H9 (cell line): ENCODE data around the gene PRRT1B. TPM values are rescaled to one million over a fixed set of nuclear protein-coding genes. Genes with fewer than 3 reads are reported as not detected.
A peak's percentile ranks its signal among the peaks of the same experiment; 100 is the strongest.

Experiments used
- DNase-seq: peaks from one replicate; pipeline ENCODE4 v3.0.0-alpha.2; 2017
- H2AFZ ChIP-seq: one replicate; pipeline ENCODE4 v1.6.1; 2013; ENCODE audit warnings: mild to moderate bottlenecking, low read length, control low read depth, moderate library complexity
- H2AK5ac ChIP-seq: 2 replicates; pipeline ENCODE4 v1.6.1; 2013; ENCODE audit warnings: low read length, control low read depth, mixed read lengths; ENCODE audit not compliant: insufficient read length
- H2BK120ac ChIP-seq: one replicate; pipeline ENCODE4 v1.6.1; 2013; ENCODE audit warnings: low read depth, mild to moderate bottlenecking, low read length, control low read depth, inconsistent platforms; ENCODE audit not compliant: poor library complexity, severe bottlenecking
- H2BK12ac ChIP-seq: 2 replicates; pipeline ENCODE4 v1.6.1; 2013; ENCODE audit warnings: low read length, control low read depth, mixed read lengths, low read depth; ENCODE audit not compliant: insufficient read length
- H2BK15ac ChIP-seq: 2 replicates; pipeline ENCODE4 v1.6.1; 2013; ENCODE audit warnings: low read depth, low read length, control low read depth
- H2BK20ac ChIP-seq: one replicate; pipeline ENCODE4 v1.6.1; 2013; ENCODE audit warnings: low read depth, mild to moderate bottlenecking, low read length, control low read depth, inconsistent platforms; ENCODE audit not compliant: poor library complexity, severe bottlenecking
- H2BK5ac ChIP-seq: 2 replicates; pipeline ENCODE4 v1.6.1; 2013; ENCODE audit warnings: low read length, control low read depth, mixed read lengths; ENCODE audit not compliant: insufficient read length
- H3K14ac ChIP-seq: 2 replicates; pipeline ENCODE4 v1.6.1; 2013; ENCODE audit warnings: low read length, control low read depth; ENCODE audit not compliant: insufficient read depth
- H3K18ac ChIP-seq: 2 replicates; pipeline ENCODE4 v1.6.1; 2013; ENCODE audit warnings: low read depth, mild to moderate bottlenecking, mixed read lengths, low read length, control low read depth; ENCODE audit not compliant: insufficient read length
- H3K23ac ChIP-seq: 2 replicates; pipeline ENCODE4 v1.6.1; 2013; ENCODE audit warnings: low read length, control low read depth, mixed read lengths, low read depth; ENCODE audit not compliant: insufficient read length
- H3K23me2 ChIP-seq: 2 replicates; pipeline ENCODE4 v1.6.1; 2013; ENCODE audit warnings: low read depth, mild to moderate bottlenecking, mixed read lengths, low read length, control low read depth; ENCODE audit not compliant: insufficient read length, poor library complexity, severe bottlenecking
- H3K27ac ChIP-seq: 2 replicates; pipeline ENCODE4 v1.5.1; 2013; ENCODE audit warnings: low read length, control low read depth, mixed read lengths, low read depth; ENCODE audit not compliant: insufficient read length
- H3K27me3 ChIP-seq: 2 replicates; pipeline ENCODE4 v1.6.1; 2013; ENCODE audit warnings: low read length, control low read depth, inconsistent platforms; ENCODE audit not compliant: insufficient read depth
- H3K4ac ChIP-seq: 2 replicates; pipeline ENCODE4 v1.6.1; 2013; ENCODE audit warnings: low read depth, mild to moderate bottlenecking, control low read depth, inconsistent platforms, low read length, moderate library complexity
- H3K4me1 ChIP-seq: 2 replicates; pipeline ENCODE4 v1.6.1; 2013; ENCODE audit warnings: low read length, control low read depth, inconsistent platforms; ENCODE audit not compliant: insufficient read depth
- H3K4me2 ChIP-seq: 2 replicates; pipeline ENCODE4 v1.6.1; 2013; ENCODE audit warnings: low read length, control low read depth, mixed read lengths; ENCODE audit not compliant: insufficient read length, insufficient read depth
- H3K56ac ChIP-seq: 2 replicates; pipeline ENCODE4 v1.6.1; 2013; ENCODE audit warnings: low read depth, mild to moderate bottlenecking, mixed read lengths, low read length, control low read depth; ENCODE audit not compliant: insufficient read length
- H3K79me1 ChIP-seq: 2 replicates; pipeline ENCODE4 v1.6.1; 2013; ENCODE audit warnings: low read depth, mild to moderate bottlenecking, moderate library complexity, low read length, control low read depth, inconsistent platforms; ENCODE audit not compliant: insufficient read depth, poor library complexity, severe bottlenecking
- H3K79me2 ChIP-seq: 2 replicates; pipeline ENCODE4 v1.6.1; 2013; ENCODE audit warnings: low read length, control low read depth, inconsistent platforms; ENCODE audit not compliant: insufficient read depth
- H3K9ac ChIP-seq: 2 replicates; pipeline ENCODE4 v1.6.1; 2013; ENCODE audit warnings: low read length, control low read depth, mixed read lengths; ENCODE audit not compliant: insufficient read length; ENCODE audit errors: extremely low read depth
- H3K9me3 ChIP-seq: one replicate; pipeline ENCODE4 v1.6.1; 2013; ENCODE audit warnings: low read depth, low read length, inconsistent platforms; ENCODE audit not compliant: control insufficient read depth
- H3T11ph ChIP-seq: one replicate; pipeline ENCODE4 v1.6.1; 2013; ENCODE audit warnings: mild to moderate bottlenecking, low read length, control low read depth, inconsistent platforms
- H4K20me1 ChIP-seq: one replicate; pipeline ENCODE4 v1.6.1; 2013; ENCODE audit not compliant: control insufficient read depth, insufficient read length, insufficient read depth
- H4K5ac ChIP-seq: 2 replicates; pipeline ENCODE4 v1.6.1; 2013; ENCODE audit warnings: low read depth, mild to moderate bottlenecking, mixed read lengths, low read length, control low read depth; ENCODE audit not compliant: insufficient read length
- H4K8ac ChIP-seq: replicated peaks from 2 replicates; pipeline ENCODE4 v1.6.1; 2013; ENCODE audit warnings: low read length, control low read depth, mixed read lengths, low read depth; ENCODE audit not compliant: insufficient read length
- H4K91ac ChIP-seq: 2 replicates; pipeline ENCODE4 v1.6.1; 2013; ENCODE audit warnings: low read depth, mild to moderate bottlenecking, moderate library complexity, mixed read lengths, low read length, control low read depth; ENCODE audit not compliant: insufficient read length
- H3K27ac Mint-ChIP-seq, 3 experiments: 2 replicates in 2 of 3; 3 replicates in 1 of 3; pipeline ENCODE4 v1.8.0; 2020 to 2021; ENCODE audit warnings: mixed read lengths in 3 of 3, mild to moderate bottlenecking in 1 of 3, moderate library complexity in 1 of 3
- H3K27me3 Mint-ChIP-seq: 2 replicates; pipeline ENCODE4 v1.8.0; 2021; ENCODE audit warnings: low read depth, mild to moderate bottlenecking, moderate library complexity, mixed read lengths
- H3K36me3 Mint-ChIP-seq, 3 experiments: 2 replicates in 2 of 3; 3 replicates in 1 of 3; pipeline ENCODE4 v1.8.0; 2020 to 2021; ENCODE audit warnings: low read depth in 3 of 3, mixed read lengths in 3 of 3; ENCODE audit not compliant: insufficient read depth in 1 of 3
- H3K4me1 Mint-ChIP-seq, 2 experiments: 2 replicates each; pipeline ENCODE4 v1.8.0; 2020; ENCODE audit warnings: mixed read lengths in 2 of 2
- H3K4me3 Mint-ChIP-seq, 2 experiments: 2 replicates in 1 of 2; 3 replicates in 1 of 2; pipeline ENCODE4 v1.8.0; 2020 to 2021; ENCODE audit warnings: mild to moderate bottlenecking in 2 of 2, mixed read lengths in 2 of 2, moderate library complexity in 1 of 2
- H3K9me3 Mint-ChIP-seq, 2 experiments: 2 replicates in 1 of 2; 3 replicates in 1 of 2; pipeline ENCODE4 v1.8.0; 2020; ENCODE audit warnings: mild to moderate bottlenecking in 2 of 2, mixed read lengths in 2 of 2, moderate library complexity in 1 of 2
- CTCF ChIP-seq: fragments of 200-600 bp; sonication (generic); conservative IDR thresholded peaks from 3 replicates; pipeline ENCODE4 v1.8.0; 2021; ENCODE audit warnings: antibody characterized with exemption, mild to moderate bottlenecking
- WGBS: extraction: QIAGEN DNeasy Blood & Tissue Kit; methylation state at CpG from one replicate; pipeline ENCODE4 v1.1.7; 2013; ENCODE audit warnings: missing lambda C conversion rate, low lambda C conversion rate, mixed read lengths; ENCODE audit not compliant: insufficient read length; ENCODE audit errors: extremely low coverage; 5-methylcytosine and 5-hydroxymethylcytosine counted together
- total RNA-seq: library from RNA; stranded (reverse); gene quantifications from 2 replicates; pipeline ENCODE4 v1.2.1, GENCODE V29; 2021

Gene PRRT1B
- total RNA-seq, 1 experiment from 2014 or later, result 1.0 TPM

GRCh38 chr9:131575946-131576853, 30.9 kb downstream of the PRRT1B start:
- WGBS, result no CpG with 5 or more reads among the region's 23 CpGs
- H3K36me3 Mint-ChIP-seq, result peaks cover 4 to 28% (median 13%) of the 10 kb centered on the region in 3 experiments; a peak in 5 of 7 replicates
- Histone ChIP-seq H2BK5ac (no peak overlapping the region), H3K79me2 (no peaks in the 10 kb centered on the region), H2BK12ac (no peak overlapping the region), H3K23ac (no peak overlapping the region), H4K8ac (no peak overlapping the region), H3K79me1 (no peaks in the 10 kb centered on the region), H3K18ac (no peak overlapping the region), H3K4me2 (no peak overlapping the region), H2AK5ac (no peak overlapping the region), H3K23me2 (no peaks in the 10 kb centered on the region), H3K56ac (no peak overlapping the region), H4K5ac (no peak overlapping the region), H3K14ac (no peak overlapping the region), H3K27ac (no peak overlapping the region), H4K91ac (no peak overlapping the region), H2BK120ac (no peak overlapping the region), H3K9me3 (no peaks in the 10 kb centered on the region), H3K27me3 (no peaks in the 10 kb centered on the region), H2AFZ (no peak overlapping the region), H3K9ac (no peak overlapping the region), H3K4me1 (no peaks in the 10 kb centered on the region), H3T11ph (no peak overlapping the region), H2BK20ac (no peak overlapping the region), H4K20me1 (no peaks in the 10 kb centered on the region), H2BK15ac (no peak overlapping the region), H3K4ac (no peak overlapping the region)
- no peak for TF ChIP-seq CTCF
- H3K9me3 Mint-ChIP-seq, result no peaks in the 10 kb centered on the region
- 0 out of 4 replicates have a peak, but pooled peaks cover 0 to 4% of the 10 kb centered on the region in 2 experiments for H3K4me1 Mint-ChIP-seq
- DNase-seq, result no peak
- no peak overlapping the region for H3K4me3 Mint-ChIP-seq
- peak overlapping the region in 1 of 3 experiments; percentile 39; a peak in 1 of 7 replicates for H3K27ac Mint-ChIP-seq
- no peaks in the 10 kb centered on the region for H3K27me3 Mint-ChIP-seq
